GM19023 (cell line): ENCODE measurements around the gene SYN1.

Source experiments
- ATAC-seq: cut with Tn5 transposase; IDR thresholded peaks from one replicate; pipeline ENCODE4 v1.9.1; 2021; ENCODE audit warnings: mild to moderate bottlenecking, moderate library complexity; ENCODE audit not compliant: unreplicated experiment

Gene SYN1

GRCh38 chrX:47574547-47575301, 44.9 kb downstream of the SYN1 start:
- no peak for ATAC-seq

- ATAC-seq: no peak
Measured at GRCh38 chrX:47574076-47574546, 45.5 kb downstream of the SYN1 start.

GRCh38 chrX:47573341-47574075, 46.1 kb downstream of the SYN1 start:
- no peak for ATAC-seq

- ATAC-seq: no peak
Measured at GRCh38 chrX:47572773-47573340, 46.8 kb downstream of the SYN1 start.

GRCh38 chrX:47571896-47572295, 47.8 kb downstream of the SYN1 start:
- no peak for ATAC-seq

GRCh38 chrX:47571215-47571614, 48.4 kb downstream of the SYN1 start:
- ATAC-seq: no peak

GRCh38 chrX:47570794-47571193, 48.9 kb downstream of the SYN1 start:
- no peak for ATAC-seq

- ATAC-seq: no peak
Measured at GRCh38 chrX:47568656-47569295, 50.9 kb downstream of the SYN1 start.

GRCh38 chrX:47566841-47567240, 52.8 kb downstream of the SYN1 start:
- ATAC-seq: no peak

GRCh38 chrX:47564438-47565085, 55.1 kb downstream of the SYN1 start:
- no peak for ATAC-seq

GRCh38 chrX:47563801-47564315, 55.8 kb downstream of the SYN1 start:
- no peak for ATAC-seq

- no peak for ATAC-seq
Measured at GRCh38 chrX:47562615-47563243, 56.9 kb downstream of the SYN1 start.

GRCh38 chrX:47561659-47562151, 58.0 kb downstream of the SYN1 start:
- no peak for ATAC-seq

GRCh38 chrX:47560934-47561658, 58.6 kb downstream of the SYN1 start, which contains the start of gene ARAF:
ARAF (plus strand) TSS chrX:47561205; CDS start chrX:47562968, 1,763 bp downstream.
- ATAC-seq: peak; percentile 92

- no peak for ATAC-seq
Measured at GRCh38 chrX:47560179-47560933, 59.3 kb downstream of the SYN1 start.

GRCh38 chrX:47558436-47558835, 61.2 kb downstream of the SYN1 start:
- ATAC-seq: no peak

GRCh38 chrX:47556045-47556623, 63.5 kb downstream of the SYN1 start:
- ATAC-seq: peak; percentile 83

GRCh38 chrX:47543496-47543895, 76.2 kb downstream of the SYN1 start:
- ATAC-seq: no peak
